ENCODE results near the gene GSTP1. TPM values are rescaled to one million over a fixed set of nuclear protein-coding genes. Genes with fewer than 3 reads are reported as not detected.

The GSTP1 gene
- total and polyA plus RNA-seq, 9 of the 15 experiments (the other 6 are each of a cell fraction or from before 2014, with no cell fraction given), result 592 to 2,150 (median 1,204) TPM

GRCh38 chr11:67584881-67585873, 1.6 kb downstream of the GSTP1 start (continued):
- peak; percentile 69 for TF ChIP-seq RBFOX2 (IDR thresholded peaks at IDR 0.05; ENCODE audit: low read depth, low read length)
- no peak for TF ChIP-seq ZBTB7A (IDR thresholded peaks at IDR 0.05; ENCODE audit: borderline replicate concordance, control insufficient read depth, low read depth, low read length)
- peak in 1 of 2 experiments; percentile 14; a peak in 1 of 4 replicates for TF ChIP-seq MNT (conservative IDR thresholded peaks at IDR 0.05)
- TF ChIP-seq CTCFL (IDR thresholded peaks at IDR 0.05; ENCODE audit: borderline replicate concordance, insufficient read depth, low read depth, low read length, poor library complexity, severe bottlenecking), result peak; percentile 5
